Kidney (tissue), 14 donors: ENCODE measurements around the gene MVD. TPM values are rescaled to one million over a fixed set of nuclear protein-coding genes. Genes with fewer than 3 reads are reported as not detected.

Experiments
- DNase-seq, 5 donors: peaks; one replicate each; pipeline ENCODE4 v3.0.0-alpha.2; 2013 to 2020
- FAIRE-seq: peaks from 2 replicates; lab custom pipeline; 2012; peaks lifted over from hg19 to GRCh38; lab: Jason Lieb, UNC
- H3K27ac ChIP-seq, 2 donors: one replicate each; pipeline ENCODE4 v1.7.0; 2013; ENCODE audit warnings: low read depth in 2 of 2, low read length in 2 of 2, inconsistent platforms in 1 of 2
- H3K27me3 ChIP-seq: one replicate; pipeline ENCODE4 v1.7.1; 2013; ENCODE audit warnings: low read length, inconsistent platforms; ENCODE audit not compliant: control insufficient read depth, insufficient read depth
- H3K36me3 ChIP-seq, 3 donors: one replicate each; pipeline versions ENCODE4 v1.7.0 to v1.7.1; 2013; ENCODE audit warnings: low read length in 3 of 3, control low read depth in 1 of 3, inconsistent platforms in 1 of 3; ENCODE audit not compliant: insufficient read depth in 3 of 3, control insufficient read depth in 2 of 3
- H3K4me1 ChIP-seq, 3 donors: one replicate each; pipeline versions ENCODE4 v1.7.0 to v1.7.1; 2013; ENCODE audit warnings: low read length in 3 of 3, inconsistent platforms in 1 of 3, low read depth in 1 of 3; ENCODE audit not compliant: control insufficient read depth in 2 of 3, insufficient read depth in 2 of 3
- H3K4me3 ChIP-seq, 3 donors: one replicate each; pipeline versions ENCODE4 v1.7.0 to v1.8.1; 2013; ENCODE audit warnings: low read length in 3 of 3, control low read depth in 1 of 3, inconsistent platforms in 1 of 3
- H3K9ac ChIP-seq, 3 donors: one replicate each; pipeline versions ENCODE4 v1.7.0 to v1.7.1; 2013; ENCODE audit warnings: low read length in 3 of 3, control low read depth in 1 of 3, inconsistent platforms in 1 of 3
- H3K9me3 ChIP-seq, 3 donors: one replicate each; pipeline versions ENCODE4 v1.7.0 to v1.7.1; 2013; ENCODE audit warnings: low read length in 3 of 3, control low read depth in 1 of 3, inconsistent platforms in 1 of 3; ENCODE audit not compliant: control insufficient read depth in 2 of 3, insufficient read depth in 1 of 3
- CTCF ChIP-seq: IDR thresholded peaks from 3 replicates; pipeline ENCODE4 v1.5.1; 2012; ENCODE audit warnings: mild to moderate bottlenecking, moderate library complexity, borderline replicate concordance; ENCODE audit not compliant: insufficient read depth; ENCODE audit errors: extremely low read depth
- intact Hi-C: fragments of 100-400 bp; cut with DNase I; formaldehyde crosslinking; loops from one replicate; pipeline ENCODE4 v1.11.1; 2022
- polyA plus RNA-seq: library from polyadenylated mRNA; stranded (reverse); fragments of 350-450 nt; fragmentation: Illumina TruSeq; extraction: RNeasy Lipid Tissue Mini Kit (QIAGEN cat#74804); gene quantifications from one replicate; pipeline ENCODE4 v1.2.3, GENCODE V29; 2014; ENCODE audit warnings: low read depth, low replicate concordance; ENCODE audit not compliant: insufficient read depth
- total RNA-seq: library from RNA; stranded (reverse); fragmentation: NEBNext Ultra II Directional; extraction: Animal tissue kit (Norgen Biotek cat#: 25700); gene quantifications from one replicate; pipeline ENCODE4 v1.2.1, GENCODE V29; 2021
- donor health status: control.
- donor health status: control.
- donor health status: control.
- donor health status: control.
- donor health status: control.
- donor health status: DM: yes; HTN: yes; CAD: no.
- donor health status: Normal renal cell carcinoma (clear cell type).

MVD gene
- total and polyA plus RNA-seq, 2 donors from 2014 or later = 35.4 to 48.9 TPM

- Histone ChIP-seq H3K4me1 (no peaks in the 10 kb centered on the region), H3K27me3 (no peaks in the 10 kb centered on the region), H3K9me3 (no peaks in the 10 kb centered on the region), H3K4me3 (no peak overlapping the region), H3K9ac (no peak overlapping the region), H3K36me3 (peaks cover 0 to 27% (median 18%) of the 10 kb centered on the region in 3 donors), H3K27ac (no peak overlapping the region)
- intact Hi-C loops = no loop called here
- DNase-seq (no peak), FAIRE-seq (no peak)
- TF ChIP-seq CTCF = no peak
These were observed 54.8 kb downstream of the MVD start for GRCh38 chr16:88608076-88608475.

- Histone ChIP-seq H3K36me3 (peaks cover 1 to 26% (median 25%) of the 10 kb centered on the region in 3 donors), H3K4me1 (no peaks in the 10 kb centered on the region), H3K27me3 (no peaks in the 10 kb centered on the region), H3K4me3 (no peak overlapping the region), H3K27ac (no peak overlapping the region), H3K9me3 (no peaks in the 10 kb centered on the region), H3K9ac (no peak overlapping the region)
- no peak for TF ChIP-seq CTCF
- intact Hi-C loops = no loop called here
- no peak for DNase-seq
- FAIRE-seq = no peak
These were observed 56.6 kb downstream of the MVD start for GRCh38 chr16:88606148-88606757.

GRCh38 chr16:88605186-88606147 lies 57.4 kb downstream of the MVD start:
- H3K27ac ChIP-seq = no peak overlapping the region
- no peaks in the 10 kb centered on the region for H3K9me3 ChIP-seq
- no peak for FAIRE-seq
- no peak overlapping the region for H3K4me3 ChIP-seq
- no peaks in the 10 kb centered on the region for H3K4me1 ChIP-seq
- no peak for DNase-seq
- intact Hi-C loops = no loop called here
- TF ChIP-seq CTCF = no peak
- H3K27me3 ChIP-seq = no peaks in the 10 kb centered on the region
- peaks cover 3 to 26% (median 25%) of the 10 kb centered on the region in 3 donors for H3K36me3 ChIP-seq
- H3K9ac ChIP-seq = no peak overlapping the region
